ENCODE results near the gene NR5A2. TPM values are rescaled to one million over a fixed set of nuclear protein-coding genes. Genes with fewer than 3 reads are reported as not detected.

NR5A2 gene
- total and polyA plus RNA-seq, 2 donors from 2014 or later, result 0.13 to 6.3 TPM

DNA sequence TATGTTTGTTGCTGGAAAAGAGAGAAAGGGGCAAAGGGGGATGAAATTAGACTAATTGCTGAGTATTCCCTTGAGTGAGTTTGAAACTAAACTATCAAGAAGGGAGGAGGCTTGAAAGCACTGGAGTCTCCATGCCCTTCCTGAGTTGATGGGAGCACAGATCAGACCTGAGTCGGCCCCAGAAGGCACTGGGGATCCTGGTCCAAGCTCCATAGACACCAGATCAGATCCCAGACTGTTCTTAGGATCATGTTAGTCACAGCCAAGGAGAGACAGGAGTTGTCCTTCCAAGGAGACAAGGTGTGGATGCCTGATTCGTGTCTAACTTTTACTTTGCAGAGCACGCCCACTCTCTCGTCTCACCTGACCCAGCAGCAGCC, 152.3 kb downstream of the NR5A2 start:
- Histone ChIP-seq H3K4me1 (ENCODE audit: control insufficient read depth in 2 of 3, insufficient read depth in 2 of 3, low read depth in 1 of 3, low read length in 3 of 3) (no peaks in the 10 kb centered on the region), H3K36me3 (ENCODE audit: control insufficient read depth in 2 of 3, insufficient read depth in 3 of 3, low read length in 3 of 3) (no peaks in the 10 kb centered on the region), H3K27me3 (ENCODE audit: control insufficient read depth, insufficient read depth, low read length) (no peaks in the 10 kb centered on the region), H3K27ac (ENCODE audit: low read depth in 2 of 2, low read length in 2 of 2) (no peak overlapping the region), H3K9me3 (ENCODE audit: control insufficient read depth in 2 of 3, insufficient read depth in 1 of 3, low read length in 3 of 3) (no peaks in the 10 kb centered on the region), H3K9ac (ENCODE audit: low read length in 3 of 3) (no peak overlapping the region), H3K4me3 (ENCODE audit: low read length in 3 of 3) (no peak overlapping the region)
- intact Hi-C loops (cut with DNase I), result no loop called here
- no peak for FAIRE-seq
- DNase-seq, result no peak
- TF ChIP-seq, protein P1, sequence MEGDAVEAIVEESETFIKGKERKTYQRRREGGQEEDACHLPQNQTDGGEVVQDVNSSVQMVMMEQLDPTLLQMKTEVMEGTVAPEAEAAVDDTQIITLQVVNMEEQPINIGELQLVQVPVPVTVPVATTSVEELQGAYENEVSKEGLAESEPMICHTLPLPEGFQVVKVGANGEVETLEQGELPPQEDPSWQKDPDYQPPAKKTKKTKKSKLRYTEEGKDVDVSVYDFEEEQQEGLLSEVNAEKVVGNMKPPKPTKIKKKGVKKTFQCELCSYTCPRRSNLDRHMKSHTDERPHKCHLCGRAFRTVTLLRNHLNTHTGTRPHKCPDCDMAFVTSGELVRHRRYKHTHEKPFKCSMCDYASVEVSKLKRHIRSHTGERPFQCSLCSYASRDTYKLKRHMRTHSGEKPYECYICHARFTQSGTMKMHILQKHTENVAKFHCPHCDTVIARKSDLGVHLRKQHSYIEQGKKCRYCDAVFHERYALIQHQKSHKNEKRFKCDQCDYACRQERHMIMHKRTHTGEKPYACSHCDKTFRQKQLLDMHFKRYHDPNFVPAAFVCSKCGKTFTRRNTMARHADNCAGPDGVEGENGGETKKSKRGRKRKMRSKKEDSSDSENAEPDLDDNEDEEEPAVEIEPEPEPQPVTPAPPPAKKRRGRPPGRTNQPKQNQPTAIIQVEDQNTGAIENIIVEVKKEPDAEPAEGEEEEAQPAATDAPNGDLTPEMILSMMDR (IDR thresholded peaks at IDR 0.05; ENCODE audit: borderline replicate concordance, extremely low read depth, insufficient read depth), result no peak

DNA sequence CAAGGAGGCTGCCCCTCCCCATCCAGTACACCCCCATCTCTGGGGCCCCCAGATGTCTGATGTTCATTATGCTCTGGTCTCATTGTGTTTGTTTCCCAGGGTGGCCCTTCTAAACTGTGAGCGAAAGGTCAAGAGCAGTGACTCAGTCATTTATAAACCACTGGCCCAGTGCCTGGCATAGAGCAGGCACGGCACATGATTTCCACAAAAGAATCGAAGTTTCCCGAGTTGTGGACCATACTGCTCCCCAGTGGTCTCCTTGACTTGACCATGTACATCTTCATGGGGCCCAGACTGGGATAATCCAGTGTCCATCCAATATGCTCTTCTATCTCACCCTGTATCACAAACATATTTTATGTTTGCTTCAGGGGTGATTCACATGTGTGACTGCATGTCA, 153.3 kb downstream of the NR5A2 start:
- no peak for FAIRE-seq
- TF ChIP-seq, protein P1 (IDR thresholded peaks at IDR 0.05; ENCODE audit: borderline replicate concordance, extremely low read depth, insufficient read depth), result no peak

DNA sequence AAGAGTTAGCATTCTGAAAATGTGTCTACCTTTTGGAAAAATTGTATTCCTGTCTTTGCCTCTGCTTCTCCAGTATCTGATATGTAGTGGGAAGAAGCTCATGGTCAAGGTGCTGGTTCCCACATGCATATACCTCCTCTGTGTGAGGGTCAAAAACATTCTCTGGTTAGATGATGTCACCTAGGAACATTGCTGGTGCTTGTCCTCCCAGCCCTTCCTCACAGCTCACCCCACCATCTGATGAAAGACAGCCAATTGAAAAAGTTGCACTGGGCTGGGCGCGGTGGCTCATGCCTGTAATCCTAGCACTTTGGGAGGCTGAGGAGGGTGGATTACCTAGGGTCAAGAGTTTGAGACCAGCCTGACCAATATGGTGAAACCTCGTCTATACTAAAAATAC, 154.4 kb downstream of the NR5A2 start:
- no peak overlapping the region for H3K9ac ChIP-seq (ENCODE audit: low read length in 3 of 3)
- intact Hi-C loops (cut with DNase I), result no loop called here
- H3K27ac ChIP-seq (ENCODE audit: low read depth in 2 of 2, low read length in 2 of 2), result no peak overlapping the region
- no peak for DNase-seq
- no peaks in the 10 kb centered on the region for H3K9me3 ChIP-seq (ENCODE audit: control insufficient read depth in 2 of 3, insufficient read depth in 1 of 3, low read length in 3 of 3)
- no peaks in the 10 kb centered on the region for H3K36me3 ChIP-seq (ENCODE audit: control insufficient read depth in 2 of 3, insufficient read depth in 3 of 3, low read length in 3 of 3)
- H3K4me1 ChIP-seq (ENCODE audit: control insufficient read depth in 2 of 3, insufficient read depth in 2 of 3, low read depth in 1 of 3, low read length in 3 of 3), result no peaks in the 10 kb centered on the region
- no peaks in the 10 kb centered on the region for H3K27me3 ChIP-seq (ENCODE audit: control insufficient read depth, insufficient read depth, low read length)
- FAIRE-seq, result no peak
- TF ChIP-seq, protein P1 (IDR thresholded peaks at IDR 0.05; ENCODE audit: borderline replicate concordance, extremely low read depth, insufficient read depth), result no peak
- H3K4me3 ChIP-seq (ENCODE audit: low read length in 3 of 3), result no peak overlapping the region

More for the DNA sequence above, 153.3 kb downstream of the NR5A2 start:
- no peaks in the 10 kb centered on the region for H3K9me3 ChIP-seq (ENCODE audit: control insufficient read depth in 2 of 3, insufficient read depth in 1 of 3, low read length in 3 of 3)
- no peak overlapping the region for H3K4me3 ChIP-seq (ENCODE audit: low read length in 3 of 3)
- H3K27me3 ChIP-seq (ENCODE audit: control insufficient read depth, insufficient read depth, low read length), result no peaks in the 10 kb centered on the region
- no peaks in the 10 kb centered on the region for H3K4me1 ChIP-seq (ENCODE audit: control insufficient read depth in 2 of 3, insufficient read depth in 2 of 3, low read depth in 1 of 3, low read length in 3 of 3)
- intact Hi-C loops (cut with DNase I), result no loop called here
- H3K9ac ChIP-seq (ENCODE audit: low read length in 3 of 3), result no peak overlapping the region
- H3K36me3 ChIP-seq (ENCODE audit: control insufficient read depth in 2 of 3, insufficient read depth in 3 of 3, low read length in 3 of 3), result no peaks in the 10 kb centered on the region
- H3K27ac ChIP-seq (ENCODE audit: low read depth in 2 of 2, low read length in 2 of 2), result no peak overlapping the region
- no peak for DNase-seq

DNA sequence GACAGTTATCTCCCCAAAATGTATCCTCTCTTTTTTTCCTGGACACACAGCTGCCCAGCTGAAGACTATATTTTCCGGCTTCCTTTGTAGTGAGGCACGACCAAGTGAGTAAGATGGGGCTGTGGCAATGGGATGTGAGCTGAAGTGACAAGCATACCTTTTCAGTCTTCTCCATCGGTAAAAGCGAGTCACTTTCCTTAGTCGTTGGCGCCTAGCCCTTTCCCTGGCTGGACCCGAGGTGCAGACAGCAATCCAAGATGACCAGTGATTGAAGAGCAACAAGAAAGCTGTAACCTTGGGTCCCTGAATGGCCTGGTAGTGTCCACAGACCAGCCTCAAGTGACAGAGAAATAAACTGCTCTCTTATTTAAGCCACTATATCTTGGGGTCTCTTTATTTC, 155.2 kb downstream of the NR5A2 start:
- H3K36me3 ChIP-seq (ENCODE audit: control insufficient read depth in 2 of 3, insufficient read depth in 3 of 3, low read length in 3 of 3), result no peaks in the 10 kb centered on the region
- H3K4me1 ChIP-seq (ENCODE audit: control insufficient read depth in 2 of 3, insufficient read depth in 2 of 3, low read depth in 1 of 3, low read length in 3 of 3), result no peaks in the 10 kb centered on the region
- no peaks in the 10 kb centered on the region for H3K27me3 ChIP-seq (ENCODE audit: control insufficient read depth, insufficient read depth, low read length)
- intact Hi-C loops (cut with DNase I), result no loop called here
- no peak overlapping the region for H3K9ac ChIP-seq (ENCODE audit: low read length in 3 of 3)
- H3K9me3 ChIP-seq (ENCODE audit: control insufficient read depth in 2 of 3, insufficient read depth in 1 of 3, low read length in 3 of 3), result no peaks in the 10 kb centered on the region
- no peak for FAIRE-seq
- no peak overlapping the region for H3K27ac ChIP-seq (ENCODE audit: low read depth in 2 of 2, low read length in 2 of 2)
- no peak overlapping the region for H3K4me3 ChIP-seq (ENCODE audit: low read length in 3 of 3)
- TF ChIP-seq, protein P1 (IDR thresholded peaks at IDR 0.05; ENCODE audit: borderline replicate concordance, extremely low read depth, insufficient read depth), result no peak
- no peak for DNase-seq
